GM19438 (cell line): ENCODE data around the gene TAF7L.
"Not testable (repeated sequence)": the region's sequence is repeated elsewhere in the genome, so short reads cannot be mapped to it uniquely, and the experiment has no call there.

Experiments
- ATAC-seq: cut with Tn5 transposase; IDR thresholded peaks from one replicate; pipeline ENCODE4 v1.9.1; 2021; ENCODE audit warnings: low read depth; ENCODE audit not compliant: unreplicated experiment

TAF7L gene

GRCh38 chrX:101290957-101291603 is at the start of gene TAF7L:
Gene TAF7L (minus strand): TSS chrX:101291334. CDS start chrX:101287543, 3,791 bp downstream.
- no peak for ATAC-seq

- no peak for ATAC-seq
These were observed 46.7 kb upstream of the TAF7L start for GRCh38 chrX:101337776-101338271.

GRCh38 chrX:101334310-101334709 is 43.2 kb upstream of the TAF7L start:
- ATAC-seq = not testable (repeated sequence)

- not testable (repeated sequence) for ATAC-seq
These were observed 35.5 kb upstream of the TAF7L start for GRCh38 chrX:101326600-101326999.

- ATAC-seq = no peak
These were observed 12.7 kb upstream of the TAF7L start for GRCh38 chrX:101303790-101304189.

GRCh38 chrX:101295603-101296002 is 4.5 kb upstream of the TAF7L start:
- not testable (repeated sequence) for ATAC-seq

GRCh38 chrX:101287402-101287801 is 3.7 kb downstream of the TAF7L start:
- no peak for ATAC-seq

- no peak for ATAC-seq
These were observed 14.9 kb downstream of the TAF7L start for GRCh38 chrX:101276238-101276637.

GRCh38 chrX:101274198-101274597 is 16.9 kb downstream of the TAF7L start:
- ATAC-seq = no peak

GRCh38 chrX:101265869-101266428 is 25.2 kb downstream of the TAF7L start:
- ATAC-seq = no peak

- no peak for ATAC-seq
These were observed 27.4 kb downstream of the TAF7L start for GRCh38 chrX:101263766-101264165.

- ATAC-seq = no peak
These were observed 28.5 kb downstream of the TAF7L start for GRCh38 chrX:101262590-101262989.

GRCh38 chrX:101260435-101260834 is 30.7 kb downstream of the TAF7L start:
- no peak for ATAC-seq

GRCh38 chrX:101258259-101258581 is 32.9 kb downstream of the TAF7L start:
- ATAC-seq = no peak

GRCh38 chrX:101257448-101258258 is 33.5 kb downstream of the TAF7L start:
- no peak for ATAC-seq

- no peak for ATAC-seq
These were observed 38.5 kb downstream of the TAF7L start for GRCh38 chrX:101252634-101253033.

- ATAC-seq = no peak
These were observed 49.6 kb downstream of the TAF7L start for GRCh38 chrX:101241531-101241930.

GRCh38 chrX:101237041-101237440 is 54.1 kb downstream of the TAF7L start:
- no peak for ATAC-seq

- no peak for ATAC-seq
These were observed 58.8 kb downstream of the TAF7L start for GRCh38 chrX:101232316-101232715.

- ATAC-seq = no peak
These were observed 60.1 kb downstream of the TAF7L start for GRCh38 chrX:101231080-101231479.

- ATAC-seq = no peak
These were observed 60.5 kb downstream of the TAF7L start for GRCh38 chrX:101230636-101231035.

- no peak for ATAC-seq
These were observed 62.0 kb downstream of the TAF7L start for GRCh38 chrX:101229170-101229569.
